SK-N-SH (cell line): ENCODE measurements around the gene ENPEP.

ENCODE experiments used
- CHD2 ChIP-seq: fragments of 150-350 bp; IDR thresholded peaks from 2 replicates; pipeline ENCODE4 v1.6.1; 2018; ENCODE audit warnings: low read length; ENCODE audit not compliant: partially characterized antibody
- CTCF ChIP-seq: fragments of 200-600 bp; sonication (generic); IDR thresholded peaks from 2 replicates; pipeline ENCODE4 v1.6.1; 2017; ENCODE audit warnings: antibody characterized with exemption, mild to moderate bottlenecking, moderate library complexity
- NFIC ChIP-seq: IDR thresholded peaks from 2 replicates; pipeline ENCODE4 v1.4.0; 2012; ENCODE audit warnings: borderline replicate concordance
- POLR2AphosphoS5 ChIP-seq: IDR thresholded peaks from 2 replicates; pipeline ENCODE4 v1.6.1; 2012; ENCODE audit warnings: low read depth, low read length
- RAD21 ChIP-seq: IDR thresholded peaks from 2 replicates; pipeline ENCODE4 v1.6.1; 2012; ENCODE audit warnings: mild to moderate bottlenecking, low read length
- RCOR1 ChIP-seq: fragments of 150-350 bp; IDR thresholded peaks from 2 replicates; pipeline ENCODE4 v1.6.1; 2017; ENCODE audit warnings: antibody characterized with exemption, low read length
- SMC3 ChIP-seq: IDR thresholded peaks from 2 replicates; pipeline ENCODE4 v1.6.1; 2012; ENCODE audit warnings: low read depth, low read length, improper control_type of control experiment
- TAF1 ChIP-seq: IDR thresholded peaks from 2 replicates; pipeline ENCODE4 v1.6.1; 2012; ENCODE audit warnings: low read depth, mild to moderate bottlenecking, low read length, moderate library complexity, borderline replicate concordance
- TCF12 ChIP-seq: IDR thresholded peaks from 2 replicates; pipeline ENCODE4 v1.4.0; 2012
- YY1 ChIP-seq: IDR thresholded peaks from 2 replicates; pipeline ENCODE4 v1.4.0; 2012; ENCODE audit warnings: low read depth, mild to moderate bottlenecking
- TF ChIP-seq, protein P1 (sequence below): fragments of 150-350 bp; IDR thresholded peaks from 2 replicates; pipeline ENCODE4 v1.6.1; 2017; ENCODE audit warnings: antibody characterized with exemption, low read length, low read depth, borderline replicate concordance
- TF ChIP-seq, protein P2 (sequence below): IDR thresholded peaks from 2 replicates; pipeline ENCODE4 v1.6.1; 2012; ENCODE audit warnings: mild to moderate bottlenecking, low read depth, low read length, moderate library complexity
- TF ChIP-seq, protein P3 (sequence below): IDR thresholded peaks from 2 replicates; pipeline ENCODE4 v1.4.0; 2012; ENCODE audit warnings: low read depth, borderline replicate concordance
- TF ChIP-seq, protein P4 (sequence below): IDR thresholded peaks from 2 replicates; pipeline ENCODE4 v1.4.0; 2012; ENCODE audit warnings: low read depth, borderline replicate concordance

- TF ChIP-seq CTCF (no peak), RAD21 (no peak), RCOR1 (no peak), CHD2 (no peak), POLR2AphosphoS5 (no peak), SMC3 (no peak), NFIC (no peak), TAF1 (no peak), TCF12 (no peak), YY1 (no peak)
- TF ChIP-seq, protein P1, sequence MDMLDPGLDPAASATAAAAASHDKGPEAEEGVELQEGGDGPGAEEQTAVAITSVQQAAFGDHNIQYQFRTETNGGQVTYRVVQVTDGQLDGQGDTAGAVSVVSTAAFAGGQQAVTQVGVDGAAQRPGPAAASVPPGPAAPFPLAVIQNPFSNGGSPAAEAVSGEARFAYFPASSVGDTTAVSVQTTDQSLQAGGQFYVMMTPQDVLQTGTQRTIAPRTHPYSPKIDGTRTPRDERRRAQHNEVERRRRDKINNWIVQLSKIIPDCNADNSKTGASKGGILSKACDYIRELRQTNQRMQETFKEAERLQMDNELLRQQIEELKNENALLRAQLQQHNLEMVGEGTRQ, result no peak
- TF ChIP-seq, protein P2, sequence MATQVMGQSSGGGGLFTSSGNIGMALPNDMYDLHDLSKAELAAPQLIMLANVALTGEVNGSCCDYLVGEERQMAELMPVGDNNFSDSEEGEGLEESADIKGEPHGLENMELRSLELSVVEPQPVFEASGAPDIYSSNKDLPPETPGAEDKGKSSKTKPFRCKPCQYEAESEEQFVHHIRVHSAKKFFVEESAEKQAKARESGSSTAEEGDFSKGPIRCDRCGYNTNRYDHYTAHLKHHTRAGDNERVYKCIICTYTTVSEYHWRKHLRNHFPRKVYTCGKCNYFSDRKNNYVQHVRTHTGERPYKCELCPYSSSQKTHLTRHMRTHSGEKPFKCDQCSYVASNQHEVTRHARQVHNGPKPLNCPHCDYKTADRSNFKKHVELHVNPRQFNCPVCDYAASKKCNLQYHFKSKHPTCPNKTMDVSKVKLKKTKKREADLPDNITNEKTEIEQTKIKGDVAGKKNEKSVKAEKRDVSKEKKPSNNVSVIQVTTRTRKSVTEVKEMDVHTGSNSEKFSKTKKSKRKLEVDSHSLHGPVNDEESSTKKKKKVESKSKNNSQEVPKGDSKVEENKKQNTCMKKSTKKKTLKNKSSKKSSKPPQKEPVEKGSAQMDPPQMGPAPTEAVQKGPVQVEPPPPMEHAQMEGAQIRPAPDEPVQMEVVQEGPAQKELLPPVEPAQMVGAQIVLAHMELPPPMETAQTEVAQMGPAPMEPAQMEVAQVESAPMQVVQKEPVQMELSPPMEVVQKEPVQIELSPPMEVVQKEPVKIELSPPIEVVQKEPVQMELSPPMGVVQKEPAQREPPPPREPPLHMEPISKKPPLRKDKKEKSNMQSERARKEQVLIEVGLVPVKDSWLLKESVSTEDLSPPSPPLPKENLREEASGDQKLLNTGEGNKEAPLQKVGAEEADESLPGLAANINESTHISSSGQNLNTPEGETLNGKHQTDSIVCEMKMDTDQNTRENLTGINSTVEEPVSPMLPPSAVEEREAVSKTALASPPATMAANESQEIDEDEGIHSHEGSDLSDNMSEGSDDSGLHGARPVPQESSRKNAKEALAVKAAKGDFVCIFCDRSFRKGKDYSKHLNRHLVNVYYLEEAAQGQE, result no peak
- TF ChIP-seq, protein P3, sequence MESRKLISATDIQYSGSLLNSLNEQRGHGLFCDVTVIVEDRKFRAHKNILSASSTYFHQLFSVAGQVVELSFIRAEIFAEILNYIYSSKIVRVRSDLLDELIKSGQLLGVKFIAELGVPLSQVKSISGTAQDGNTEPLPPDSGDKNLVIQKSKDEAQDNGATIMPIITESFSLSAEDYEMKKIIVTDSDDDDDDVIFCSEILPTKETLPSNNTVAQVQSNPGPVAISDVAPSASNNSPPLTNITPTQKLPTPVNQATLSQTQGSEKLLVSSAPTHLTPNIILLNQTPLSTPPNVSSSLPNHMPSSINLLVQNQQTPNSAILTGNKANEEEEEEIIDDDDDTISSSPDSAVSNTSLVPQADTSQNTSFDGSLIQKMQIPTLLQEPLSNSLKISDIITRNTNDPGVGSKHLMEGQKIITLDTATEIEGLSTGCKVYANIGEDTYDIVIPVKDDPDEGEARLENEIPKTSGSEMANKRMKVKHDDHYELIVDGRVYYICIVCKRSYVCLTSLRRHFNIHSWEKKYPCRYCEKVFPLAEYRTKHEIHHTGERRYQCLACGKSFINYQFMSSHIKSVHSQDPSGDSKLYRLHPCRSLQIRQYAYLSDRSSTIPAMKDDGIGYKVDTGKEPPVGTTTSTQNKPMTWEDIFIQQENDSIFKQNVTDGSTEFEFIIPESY, result no peak
- TF ChIP-seq, protein P4, sequence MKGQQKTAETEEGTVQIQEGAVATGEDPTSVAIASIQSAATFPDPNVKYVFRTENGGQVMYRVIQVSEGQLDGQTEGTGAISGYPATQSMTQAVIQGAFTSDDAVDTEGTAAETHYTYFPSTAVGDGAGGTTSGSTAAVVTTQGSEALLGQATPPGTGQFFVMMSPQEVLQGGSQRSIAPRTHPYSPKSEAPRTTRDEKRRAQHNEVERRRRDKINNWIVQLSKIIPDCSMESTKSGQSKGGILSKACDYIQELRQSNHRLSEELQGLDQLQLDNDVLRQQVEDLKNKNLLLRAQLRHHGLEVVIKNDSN, result no peak
Observed at GRCh38 chr4:110533590-110533910, 57.6 kb downstream of the ENPEP start.
